T1000 (cell line): ENCODE data around the gene CBARP.

Source experiments
- DNase-seq: peaks from one replicate; lab custom pipeline; 2025; ENCODE audit warnings: mixed read lengths; lab: John Stamatoyannopoulos, UW

The CBARP gene

GRCh38 chr19:1237754-1238368, at the start of gene CBARP:
CBARP (minus strand) TSS chr19:1238005; CDS start chr19:1236100, 1,905 bp downstream.
- no peak for DNase-seq

DNA sequence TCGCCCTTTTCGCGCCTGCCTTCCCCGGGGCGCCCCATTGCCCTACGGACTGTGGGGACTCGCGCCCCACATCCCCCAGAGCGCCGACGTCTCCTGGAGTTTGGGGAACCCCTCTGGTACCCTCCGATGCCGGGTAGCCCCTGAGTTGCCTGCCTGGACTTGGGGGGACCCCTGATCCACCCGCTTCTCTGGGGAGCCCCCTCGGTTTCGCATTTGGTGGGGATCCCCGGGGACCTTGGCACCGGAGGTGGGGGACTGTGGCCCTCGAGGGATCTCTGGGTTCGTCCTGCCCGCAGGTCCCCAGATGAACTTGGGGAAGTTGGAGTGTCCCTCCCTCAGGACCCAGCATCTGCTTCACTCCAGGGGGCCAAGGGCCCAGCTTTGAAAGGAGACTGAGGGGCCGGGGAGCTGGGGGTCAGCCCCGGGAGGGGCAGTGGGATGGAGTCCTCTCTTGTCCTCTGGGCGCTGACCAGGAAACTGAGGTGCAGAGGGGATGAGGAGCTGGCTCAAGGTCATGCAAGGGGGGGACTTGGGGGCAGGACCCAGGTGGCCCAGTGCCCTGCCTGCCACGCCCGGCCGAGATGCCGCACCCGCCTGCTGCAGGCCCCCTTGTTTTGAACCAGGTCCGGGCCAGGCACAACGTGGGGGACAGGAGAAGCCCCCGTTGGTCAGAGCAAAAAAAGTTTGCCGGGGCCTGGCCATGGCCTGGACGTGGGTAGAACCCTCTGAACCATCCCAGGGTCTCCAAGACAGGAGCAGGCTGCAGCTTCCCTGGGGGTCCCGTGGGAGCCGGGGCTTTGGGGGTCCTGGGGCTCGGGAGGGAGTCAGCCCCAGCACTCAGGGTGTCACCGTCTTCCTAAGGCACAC, 48.9 kb upstream of the CBARP start:
- no peak for DNase-seq

- no peak for DNase-seq
Measured at GRCh38 chr19:1285737-1286360, 48.0 kb upstream of the CBARP start, which contains the start of gene EFNA2. EFNA2 (plus strand) TSS chr19:1285873; CDS start chr19:1286169, 296 bp downstream.

GRCh38 chr19:1284979-1285736, 47.4 kb upstream of the CBARP start:
- DNase-seq = no peak

- no peak for DNase-seq
Measured at GRCh38 chr19:1284293-1284978, 46.6 kb upstream of the CBARP start.

DNA sequence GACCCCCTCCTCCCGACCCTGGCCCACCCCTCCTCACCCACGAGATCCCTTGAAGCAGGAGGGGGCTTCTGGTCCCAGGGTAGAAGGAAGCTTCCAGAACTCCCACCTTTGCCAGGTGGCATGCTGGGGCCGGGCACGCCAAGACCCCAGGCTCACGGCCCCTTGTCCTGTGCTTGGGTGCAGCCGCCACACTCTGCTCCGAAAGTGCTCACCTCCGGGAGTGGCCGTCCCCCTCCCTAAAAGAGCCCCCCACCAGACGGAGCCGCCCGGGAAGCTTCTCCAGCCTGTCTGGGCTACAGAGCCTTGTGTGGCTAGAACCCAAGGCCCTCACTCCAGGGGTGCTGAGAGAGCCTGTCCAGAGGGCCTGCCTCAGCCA, 46.1 kb upstream of the CBARP start:
- DNase-seq = no peak

DNA sequence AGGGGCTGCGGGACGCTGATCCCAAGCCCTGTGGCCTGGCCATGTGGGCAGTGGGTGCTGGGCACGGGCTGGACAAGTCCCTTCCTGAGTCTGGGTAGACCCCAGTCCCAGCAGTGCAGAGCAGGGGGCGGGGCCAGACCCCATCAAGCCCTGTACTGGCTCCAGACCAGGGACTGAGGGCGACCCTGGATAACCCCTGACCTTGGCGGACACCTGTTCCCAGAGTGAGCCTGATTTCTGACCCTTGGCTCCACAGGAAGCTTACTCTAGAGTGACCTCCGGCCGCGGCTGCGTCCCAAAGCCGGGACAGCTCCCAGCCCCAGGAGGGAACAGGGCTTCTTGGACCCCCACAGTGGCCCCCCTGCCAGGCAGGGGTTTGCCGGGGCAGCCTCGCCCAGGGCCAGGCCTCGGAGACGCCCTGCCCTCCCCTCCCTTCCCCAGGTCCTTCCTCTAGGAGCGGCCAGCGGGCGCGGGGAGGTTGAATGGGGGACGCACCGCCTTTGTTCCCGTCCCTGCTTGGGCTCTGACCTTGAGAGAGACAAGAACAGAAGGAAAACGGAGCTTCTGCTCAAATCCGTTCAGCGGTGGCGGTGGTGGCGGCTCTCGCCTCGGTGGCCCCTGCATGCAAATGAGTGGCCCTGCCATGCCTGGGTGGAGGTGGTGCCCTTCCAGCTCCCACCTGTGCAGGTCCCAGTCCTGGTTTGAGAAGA, 45.6 kb upstream of the CBARP start:
- DNase-seq = no peak

DNA sequence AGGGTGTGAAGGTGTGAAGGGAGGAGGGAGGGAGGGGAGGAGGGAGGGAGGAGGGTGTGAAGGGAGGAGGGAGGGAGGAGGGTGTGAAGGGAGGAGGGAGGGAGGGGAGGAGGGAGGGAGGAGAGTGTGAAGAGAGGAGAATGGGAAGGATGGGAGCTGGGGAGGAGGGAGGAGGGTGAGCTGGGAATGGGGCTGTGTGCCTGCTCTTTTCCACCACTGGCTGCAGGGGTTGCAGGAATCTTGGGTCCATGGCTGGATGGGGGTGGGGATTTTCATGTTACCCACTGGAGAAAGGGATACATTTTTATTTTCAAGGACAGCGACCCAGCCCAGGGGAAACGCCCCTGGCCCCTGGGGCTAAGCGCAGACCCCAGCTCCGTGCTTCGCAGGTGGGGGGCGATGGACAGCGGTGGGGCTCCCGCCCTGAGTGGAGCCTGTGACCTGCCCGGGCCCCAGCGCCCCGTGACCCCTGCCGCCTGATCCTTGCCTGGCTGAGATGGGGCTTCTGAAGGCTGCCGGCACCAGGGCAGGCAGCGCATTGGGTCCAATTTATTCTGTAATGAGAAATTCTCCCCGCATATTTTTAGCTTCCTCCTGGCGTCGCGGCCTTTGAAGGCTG, 44.9 kb upstream of the CBARP start:
- no peak for DNase-seq

GRCh38 chr19:1281569-1282287, 43.9 kb upstream of the CBARP start:
- DNase-seq = no peak

DNA sequence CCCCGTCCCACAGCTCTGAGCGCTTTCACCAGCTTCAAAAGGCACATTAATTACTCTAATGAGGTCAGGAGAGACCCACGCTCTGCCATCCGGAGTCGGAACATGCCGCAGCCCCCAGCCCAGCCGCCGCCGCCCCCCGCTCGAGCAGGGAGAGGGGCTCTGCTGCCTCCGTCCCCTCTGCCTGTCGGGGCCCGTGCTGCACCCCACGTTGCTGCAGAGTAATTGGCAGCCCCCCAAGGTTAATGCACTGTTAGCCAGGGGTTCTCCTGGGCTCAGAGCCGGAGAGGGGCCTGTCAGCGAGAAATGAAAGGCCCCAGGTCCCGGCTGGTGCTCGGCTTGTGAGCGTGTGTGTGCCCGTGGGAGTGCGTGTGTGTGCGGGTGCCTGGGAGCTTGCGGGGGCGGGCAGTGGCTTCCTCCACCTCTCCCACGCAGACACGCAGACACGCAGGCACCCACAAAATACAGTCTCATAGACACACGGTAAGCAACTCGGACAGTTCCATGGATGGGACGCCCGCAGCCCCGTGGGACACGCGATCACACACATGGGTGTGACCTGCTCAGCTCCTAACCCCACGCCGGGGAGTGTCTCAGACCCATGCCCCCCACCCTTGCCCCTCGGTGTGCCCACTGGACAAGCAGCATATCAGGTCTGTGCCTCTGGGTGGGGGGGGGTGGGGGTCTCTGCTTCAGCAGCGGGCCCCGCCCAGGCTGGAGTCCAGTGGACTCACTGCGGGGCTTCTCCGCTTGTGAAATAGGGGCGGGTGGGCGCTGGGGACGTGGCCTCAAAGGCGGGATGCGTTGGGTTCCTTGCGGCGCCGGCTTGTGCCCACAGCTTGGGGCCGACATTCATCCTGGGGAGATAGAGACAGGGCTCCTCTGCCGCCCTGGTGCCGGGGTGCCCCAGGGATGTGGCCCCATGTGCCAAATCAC, 43.1 kb upstream of the CBARP start:
- no peak for DNase-seq

GRCh38 chr19:1279782-1280341, 42.1 kb upstream of the CBARP start:
- DNase-seq = peak; percentile 84

GRCh38 chr19:1278713-1279660, 41.2 kb upstream of the CBARP start:
- no peak for DNase-seq

- DNase-seq = no peak
Measured at GRCh38 chr19:1278074-1278473, 40.3 kb upstream of the CBARP start.

GRCh38 chr19:1277061-1277460, 39.3 kb upstream of the CBARP start:
- DNase-seq = no peak

DNA sequence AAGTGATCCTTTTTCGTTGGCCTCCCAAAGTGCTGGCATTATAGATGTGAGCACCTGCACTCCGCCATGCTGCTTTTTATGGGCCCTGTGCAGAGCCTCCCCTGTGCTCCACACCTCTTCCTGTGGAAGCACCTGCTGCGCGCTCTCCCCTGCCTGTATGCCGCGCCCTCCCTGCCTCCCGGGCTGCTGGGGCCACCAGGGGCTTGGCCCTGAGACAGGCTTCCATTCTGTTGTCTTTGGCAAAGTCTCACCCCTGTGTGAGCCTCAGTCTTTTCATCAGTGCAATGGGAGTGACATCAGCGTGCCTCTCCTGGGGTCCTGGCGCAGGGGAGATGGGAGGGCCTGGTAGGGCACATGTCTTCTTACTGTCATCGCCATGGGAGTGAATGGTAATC, 38.8 kb upstream of the CBARP start:
- DNase-seq = no peak

DNA sequence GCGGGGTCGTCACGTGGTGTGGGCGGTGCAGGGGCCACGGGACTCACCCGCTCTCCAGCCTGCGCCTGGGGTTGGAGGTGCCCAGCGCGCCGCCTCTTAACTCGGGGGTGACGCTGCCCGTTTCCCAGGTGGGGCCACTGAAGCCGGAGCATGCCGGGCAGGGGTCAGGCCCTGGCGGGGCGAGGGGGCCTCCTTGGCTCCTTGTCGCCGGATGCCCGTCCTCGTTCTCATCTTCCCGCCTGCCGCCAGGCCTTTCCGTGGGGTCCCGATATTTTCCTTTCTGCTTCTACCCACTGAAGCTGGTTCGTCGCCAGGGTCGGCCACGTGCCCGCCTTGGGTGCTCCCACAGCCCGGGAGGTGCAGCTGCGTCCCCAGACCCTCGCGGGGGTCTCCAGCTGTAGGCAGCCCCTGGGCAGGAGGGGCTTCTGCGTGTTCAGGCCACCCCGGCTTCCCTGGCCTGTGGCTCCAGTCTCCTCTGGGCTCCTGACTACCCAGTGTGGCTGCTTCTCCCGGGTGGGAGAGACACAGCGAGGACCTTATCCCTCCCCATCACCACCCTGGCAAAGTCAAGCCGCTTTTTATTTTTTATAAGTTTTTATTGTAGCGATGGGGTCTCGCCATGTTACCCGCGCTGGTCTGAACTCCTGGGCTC, 38.3 kb upstream of the CBARP start:
- no peak for DNase-seq
